GM19324 (cell line): ENCODE measurements around the gene C2CD4C.
"Not testable (repeated sequence)": the region's sequence is repeated elsewhere in the genome, so short reads cannot be mapped to it uniquely, and the experiment has no call there.

ENCODE experiments used
- ATAC-seq: cut with Tn5 transposase; IDR thresholded peaks from one replicate; pipeline ENCODE4 v1.9.1; 2021; ENCODE audit warnings: mild to moderate bottlenecking, moderate library complexity; ENCODE audit not compliant: unreplicated experiment, low FRiP score

The C2CD4C gene

GRCh38 chr19:408902-409515 is at the start of gene C2CD4C:
C2CD4C (minus strand) TSS chr19:409147; CDS start chr19:408361, 786 bp downstream.
- no peak for ATAC-seq

- no peak for ATAC-seq
Observed at GRCh38 chr19:458091-459042, 49.4 kb upstream of the C2CD4C start.

GRCh38 chr19:457636-458035 is 48.7 kb upstream of the C2CD4C start:
- ATAC-seq = no peak

- ATAC-seq = no peak
Observed at GRCh38 chr19:456547-457110, 47.7 kb upstream of the C2CD4C start.

- no peak for ATAC-seq
Observed at GRCh38 chr19:455851-456546, 47.1 kb upstream of the C2CD4C start.

GRCh38 chr19:455031-455705 is 46.2 kb upstream of the C2CD4C start:
- ATAC-seq = no peak

GRCh38 chr19:453606-454005 is 44.7 kb upstream of the C2CD4C start:
- ATAC-seq = no peak

- no peak for ATAC-seq
Observed at GRCh38 chr19:452829-453228, 43.9 kb upstream of the C2CD4C start.

GRCh38 chr19:450912-451481 is 42.0 kb upstream of the C2CD4C start:
- not testable (repeated sequence) for ATAC-seq

GRCh38 chr19:449916-450315 is 41.0 kb upstream of the C2CD4C start:
- ATAC-seq = no peak

GRCh38 chr19:447816-448560 is 39.0 kb upstream of the C2CD4C start:
- no peak for ATAC-seq

- ATAC-seq = no peak
Observed at GRCh38 chr19:447064-447426, 38.1 kb upstream of the C2CD4C start.

- ATAC-seq = no peak
Observed at GRCh38 chr19:444677-445210, 35.8 kb upstream of the C2CD4C start.

GRCh38 chr19:443005-443404 is 34.1 kb upstream of the C2CD4C start:
- no peak for ATAC-seq

GRCh38 chr19:442085-442484 is 33.1 kb upstream of the C2CD4C start:
- no peak for ATAC-seq

GRCh38 chr19:441213-441836 is 32.4 kb upstream of the C2CD4C start:
- ATAC-seq = no peak

GRCh38 chr19:440391-441212 is 31.7 kb upstream of the C2CD4C start:
- ATAC-seq = no peak
